ENCODE data around the gene ADGRV1. TPM values are rescaled to one million over a fixed set of nuclear protein-coding genes. Genes with fewer than 3 reads are reported as not detected.

The ADGRV1 gene
- total and polyA plus RNA-seq, 2 donors (not counting 3 experiments of a cell fraction or from before 2014, with no cell fraction given): 0.11 to 0.55 TPM

DNA sequence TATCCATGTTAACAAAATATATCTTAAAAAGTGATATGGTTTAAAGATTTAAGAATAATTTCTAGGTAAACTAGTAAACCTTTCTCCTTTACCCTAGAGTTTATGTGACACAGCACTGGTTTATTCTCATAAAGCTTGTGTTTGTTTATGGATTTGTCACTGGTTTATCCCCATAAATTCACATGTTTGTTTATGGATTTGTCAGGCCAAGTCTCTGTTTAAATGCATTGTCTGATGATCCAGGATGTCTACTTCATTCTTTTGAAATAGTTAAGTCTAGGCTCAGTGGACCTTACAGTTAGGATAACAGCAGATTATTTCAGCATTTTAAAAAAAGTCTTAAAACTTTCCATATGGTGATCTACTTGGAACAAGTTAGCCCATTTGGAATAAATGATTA lies 490.5 kb downstream of the ADGRV1 start:
- FAIRE-seq (no peak), DNase-seq (ENCODE audit: low read depth, low spot score) (no peak)
- Histone ChIP-seq H3K4me3 (replicated peaks in 1 of 3; ENCODE audit: insufficient read depth in 1 of 3, low read depth in 1 of 3, low read length in 3 of 3) (no peak overlapping the region), H3K9me3 (replicated peaks; ENCODE audit: control insufficient read depth, insufficient read depth, low read length) (no peaks in the 10 kb centered on the region), H3K9ac (replicated peaks; ENCODE audit: extremely low read depth, insufficient read depth, low read length) (no peak overlapping the region), H2AFZ (ENCODE audit: low read depth, low read length) (no peak overlapping the region), H3K9me1 (replicated peaks; ENCODE audit: control insufficient read depth, extremely low read depth, insufficient read depth, low read length) (no peaks in the 10 kb centered on the region), H3K27ac (ENCODE audit: insufficient read depth, low read depth, low read length) (no peak overlapping the region), H4K20me1 (replicated peaks; ENCODE audit: control insufficient read depth, extremely low read depth, insufficient read depth, low read length) (no peaks in the 10 kb centered on the region), H3K27me3 (ENCODE audit: control insufficient read depth in 2 of 2, insufficient read depth in 2 of 2, low read length in 2 of 2) (no peaks in the 10 kb centered on the region), H3K4me2 (ENCODE audit: insufficient read depth, low read length) (no peak overlapping the region), H3K79me2 (ENCODE audit: control insufficient read depth, insufficient read depth, low read length) (no peaks in the 10 kb centered on the region), H3K4me1 (ENCODE audit: control insufficient read depth, extremely low read depth, insufficient read depth, low read length) (peaks cover 10% of the 10 kb centered on the region), H3K36me3 (ENCODE audit: control insufficient read depth in 2 of 2, extremely low read depth in 1 of 2, insufficient read depth in 2 of 2, low read length in 2 of 2) (no peaks in the 10 kb centered on the region)
- CTCF ChIA-PET: interaction anchor here (1.1 kb wide), 1 partner anchor 12 kb away, joined by 3 read pairs; no protein-coding TSS in a partner anchor
- POLR2A ChIA-PET: no interaction called here
- intact Hi-C loops (cut with micrococcal nuclease): no loop called here
- dilution Hi-C loops (cut with MboI; ENCODE audit: extremely low pct_ligation_motif_present, low sequenced_read_pairs): no loop called here
- TF ChIP-seq POLR2A (IDR thresholded peaks at IDR 0.05; ENCODE audit: low read depth, low read length) (no peak), JUN (IDR thresholded peaks at IDR 0.05; ENCODE audit: borderline replicate concordance, insufficient read depth, insufficient read length, low read depth) (no peak), FOS (IDR thresholded peaks at IDR 0.05; ENCODE audit: borderline replicate concordance, insufficient read depth, low read length) (no peak), GATA2 (IDR thresholded peaks at IDR 0.05; ENCODE audit: insufficient read depth, insufficient read length, low read depth, low read length) (no peak), POLR2AphosphoS5 (IDR thresholded peaks at IDR 0.05; ENCODE audit: insufficient read depth, low read depth, low read length) (no peak), EZH2 (IDR thresholded peaks at IDR 0.05; ENCODE audit: borderline replicate concordance, low read depth, low read length, severe bottlenecking) (no peak), MYC (IDR thresholded peaks at IDR 0.05; ENCODE audit: low read depth, low read length) (no peak)
- TF ChIP-seq, protein P1, sequence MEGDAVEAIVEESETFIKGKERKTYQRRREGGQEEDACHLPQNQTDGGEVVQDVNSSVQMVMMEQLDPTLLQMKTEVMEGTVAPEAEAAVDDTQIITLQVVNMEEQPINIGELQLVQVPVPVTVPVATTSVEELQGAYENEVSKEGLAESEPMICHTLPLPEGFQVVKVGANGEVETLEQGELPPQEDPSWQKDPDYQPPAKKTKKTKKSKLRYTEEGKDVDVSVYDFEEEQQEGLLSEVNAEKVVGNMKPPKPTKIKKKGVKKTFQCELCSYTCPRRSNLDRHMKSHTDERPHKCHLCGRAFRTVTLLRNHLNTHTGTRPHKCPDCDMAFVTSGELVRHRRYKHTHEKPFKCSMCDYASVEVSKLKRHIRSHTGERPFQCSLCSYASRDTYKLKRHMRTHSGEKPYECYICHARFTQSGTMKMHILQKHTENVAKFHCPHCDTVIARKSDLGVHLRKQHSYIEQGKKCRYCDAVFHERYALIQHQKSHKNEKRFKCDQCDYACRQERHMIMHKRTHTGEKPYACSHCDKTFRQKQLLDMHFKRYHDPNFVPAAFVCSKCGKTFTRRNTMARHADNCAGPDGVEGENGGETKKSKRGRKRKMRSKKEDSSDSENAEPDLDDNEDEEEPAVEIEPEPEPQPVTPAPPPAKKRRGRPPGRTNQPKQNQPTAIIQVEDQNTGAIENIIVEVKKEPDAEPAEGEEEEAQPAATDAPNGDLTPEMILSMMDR (IDR thresholded peaks at IDR 0.05; ENCODE audit: extremely low read depth in 1 of 2, insufficient read depth in 1 of 2, low read depth in 1 of 2, low read length in 2 of 2): no peak
- TF ChIP-seq, protein P2, sequence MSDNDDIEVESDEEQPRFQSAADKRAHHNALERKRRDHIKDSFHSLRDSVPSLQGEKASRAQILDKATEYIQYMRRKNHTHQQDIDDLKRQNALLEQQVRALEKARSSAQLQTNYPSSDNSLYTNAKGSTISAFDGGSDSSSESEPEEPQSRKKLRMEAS (IDR thresholded peaks at IDR 0.05; ENCODE audit: insufficient read depth, insufficient read length): no peak
- BruUV-seq (replicated peaks): no TSS peak
